OCI-LY1 (cell line): ENCODE data around the gene CTSC.

ENCODE experiments used
- CTCF ChIP-seq: fragments of 200-600 bp; sonication (generic), shearing (Covaris generic); IDR thresholded peaks from 2 replicates; pipeline ENCODE4 v1.5.1; 2017; ENCODE audit warnings: mild to moderate bottlenecking, antibody characterized with exemption, low read length, moderate library complexity, mixed read lengths
- EZH2 ChIP-seq: fragments of 200-600 bp; sonication (generic), shearing (Covaris generic); IDR thresholded peaks from 2 replicates; pipeline ENCODE4 v1.8.0; 2017; ENCODE audit warnings: borderline replicate concordance, mixed run types, mild to moderate bottlenecking, antibody characterized with exemption, low read length, moderate library complexity, mixed read lengths

- TF ChIP-seq CTCF (no peak), EZH2 (no peak)
Observed at GRCh38 chr11:88275636-88276035, 61.9 kb downstream of the CTSC start.
